A204.1 (cell line): ENCODE data around the gene ABHD17C.
"Not testable (repeated sequence)": the region's sequence is repeated elsewhere in the genome, so short reads cannot be mapped to it uniquely, and the experiment has no call there.

Experiments used
- FAIRE-seq: peaks from 2 replicates; lab custom pipeline; 2012; peaks lifted over from hg19 to GRCh38; lab: Jason Lieb, UNC

ABHD17C gene

DNA sequence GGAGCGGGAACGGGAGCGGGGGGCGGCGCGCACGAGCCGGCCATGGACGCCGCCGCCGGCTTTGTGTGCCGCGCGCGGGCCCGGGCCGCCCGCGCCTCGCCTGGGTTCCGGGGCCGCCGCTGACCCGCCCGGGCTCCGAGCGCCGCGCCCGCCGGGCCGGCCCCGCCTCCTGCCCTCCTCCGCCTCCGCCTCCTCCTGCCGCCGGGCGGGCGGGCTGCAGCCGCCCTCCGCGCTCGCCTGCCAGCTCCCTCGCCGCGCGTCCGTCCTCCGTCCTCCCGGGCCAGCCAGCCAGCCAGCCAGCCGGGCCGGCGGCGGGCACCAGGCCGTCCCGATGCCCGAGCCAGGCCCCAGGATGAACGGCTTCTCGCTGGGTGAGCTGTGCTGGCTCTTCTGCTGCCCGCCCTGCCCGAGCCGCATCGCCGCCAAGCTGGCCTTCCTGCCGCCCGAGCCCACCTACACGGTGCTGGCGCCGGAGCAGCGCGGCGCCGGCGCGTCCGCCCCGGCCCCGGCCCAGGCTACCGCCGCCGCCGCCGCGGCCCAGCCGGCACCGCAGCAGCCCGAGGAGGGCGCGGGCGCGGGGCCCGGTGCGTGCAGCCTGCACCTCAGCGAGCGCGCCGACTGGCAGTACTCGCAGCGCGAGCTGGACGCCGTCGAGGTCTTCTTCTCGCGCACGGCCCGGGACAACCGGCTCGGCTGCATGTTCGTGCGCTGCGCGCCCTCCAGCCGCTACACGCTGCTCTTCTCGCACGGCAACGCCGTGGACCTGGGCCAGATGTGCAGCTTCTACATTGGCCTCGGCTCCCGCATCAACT is at the start of gene ABHD17C:
Gene ABHD17C, plus strand, starts transcription at position 212 of the 812 bp plus-strand sequence. Its CDS starts 120 bp downstream, at position 332.
- FAIRE-seq = no peak

- no peak for FAIRE-seq
These were observed 49.5 kb upstream of the ABHD17C start for GRCh38 chr15:80645494-80646065.

GRCh38 chr15:80647424-80647823 is 47.7 kb upstream of the ABHD17C start:
- not testable (repeated sequence) for FAIRE-seq

GRCh38 chr15:80654299-80654698 is 40.8 kb upstream of the ABHD17C start:
- no peak for FAIRE-seq

DNA sequence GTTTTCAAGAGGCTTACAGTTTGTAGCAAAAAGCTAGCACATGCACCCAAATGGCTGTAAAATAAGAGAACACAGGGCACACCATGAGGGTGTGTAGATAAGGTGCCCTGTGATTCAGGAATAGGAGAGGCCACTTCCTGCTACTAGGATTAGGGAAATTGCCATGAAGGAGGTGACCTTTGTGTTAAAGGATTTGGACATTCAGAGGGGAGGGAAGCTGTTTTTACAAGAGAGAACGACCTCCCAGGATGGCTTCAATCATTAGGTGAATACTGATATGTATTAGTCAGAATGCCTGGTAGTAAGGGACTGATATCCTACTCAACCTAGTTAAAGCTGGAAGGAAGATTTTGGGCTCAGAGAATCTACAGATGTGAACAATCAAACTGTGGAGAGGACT is 35.7 kb upstream of the ABHD17C start:
- FAIRE-seq = no peak

GRCh38 chr15:80660119-80660518 is 35.0 kb upstream of the ABHD17C start:
- FAIRE-seq = no peak

GRCh38 chr15:80662129-80662528 is 33.0 kb upstream of the ABHD17C start:
- no peak for FAIRE-seq

GRCh38 chr15:80662757-80663553 is 32.2 kb upstream of the ABHD17C start:
- FAIRE-seq = no peak

GRCh38 chr15:80665151-80665550 is 30.0 kb upstream of the ABHD17C start:
- no peak for FAIRE-seq

- no peak for FAIRE-seq
These were observed 27.2 kb upstream of the ABHD17C start for GRCh38 chr15:80667936-80668335.

GRCh38 chr15:80668546-80669236 is 26.4 kb upstream of the ABHD17C start:
- no peak for FAIRE-seq

GRCh38 chr15:80669663-80670273 is 25.3 kb upstream of the ABHD17C start:
- FAIRE-seq = no peak

GRCh38 chr15:80673561-80674244 is 21.4 kb upstream of the ABHD17C start:
- no peak for FAIRE-seq

- FAIRE-seq = no peak
These were observed 20.9 kb upstream of the ABHD17C start for GRCh38 chr15:80674245-80674614.

- FAIRE-seq = no peak
These were observed 18.1 kb upstream of the ABHD17C start for GRCh38 chr15:80677041-80677440.

GRCh38 chr15:80679167-80679803 is 15.8 kb upstream of the ABHD17C start:
- no peak for FAIRE-seq

GRCh38 chr15:80679804-80680175 is 15.3 kb upstream of the ABHD17C start:
- FAIRE-seq = no peak

GRCh38 chr15:80682201-80682600 is 12.9 kb upstream of the ABHD17C start:
- FAIRE-seq = no peak

DNA sequence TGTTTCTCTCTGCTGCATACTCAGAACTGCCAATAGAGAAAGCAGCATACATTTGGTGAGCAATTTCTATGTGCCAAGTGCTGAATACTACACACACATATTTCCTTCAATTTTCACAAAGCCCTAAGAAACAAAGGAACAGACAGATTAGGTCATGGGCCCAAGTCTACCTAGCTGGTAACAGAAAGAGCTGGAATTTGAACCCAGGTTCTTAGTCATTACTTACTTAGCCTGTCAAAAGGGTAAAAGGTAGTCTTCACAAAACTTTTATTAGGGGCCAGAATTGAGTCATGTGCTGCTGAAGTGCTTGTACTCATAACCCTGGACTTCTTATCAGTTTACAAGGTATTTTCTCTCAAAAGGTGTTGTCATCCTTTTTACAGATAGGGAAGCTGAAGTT is 10.4 kb upstream of the ABHD17C start:
- no peak for FAIRE-seq

DNA sequence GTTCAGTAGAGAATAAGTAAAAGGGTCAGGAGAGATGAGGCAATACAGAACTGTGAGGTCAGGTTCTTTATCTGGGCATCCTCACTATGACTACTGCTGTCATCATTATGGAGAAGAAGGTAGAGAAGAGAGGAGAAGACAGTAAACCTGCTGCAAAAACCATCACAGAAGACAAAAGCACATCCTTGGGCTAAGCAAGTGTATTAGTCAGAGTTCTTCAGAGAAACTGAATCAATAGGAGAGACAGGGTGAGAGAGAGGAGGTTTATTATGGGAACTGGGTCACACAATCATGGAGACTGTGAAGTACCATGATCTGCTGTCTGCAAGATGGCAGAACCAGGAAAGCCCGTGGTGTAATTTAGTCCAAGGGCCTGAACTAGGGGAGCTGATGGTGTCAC is 9.5 kb upstream of the ABHD17C start:
- FAIRE-seq = no peak

- FAIRE-seq = no peak
These were observed 5.8 kb upstream of the ABHD17C start for GRCh38 chr15:80689294-80689693.
